Midbrain (tissue), 1 donor: ENCODE measurements around the gene MOCS1.

Experiments
- DNase-seq: peaks from one replicate; lab custom pipeline; 2025; lab: John Stamatoyannopoulos, UW

Gene MOCS1

DNA sequence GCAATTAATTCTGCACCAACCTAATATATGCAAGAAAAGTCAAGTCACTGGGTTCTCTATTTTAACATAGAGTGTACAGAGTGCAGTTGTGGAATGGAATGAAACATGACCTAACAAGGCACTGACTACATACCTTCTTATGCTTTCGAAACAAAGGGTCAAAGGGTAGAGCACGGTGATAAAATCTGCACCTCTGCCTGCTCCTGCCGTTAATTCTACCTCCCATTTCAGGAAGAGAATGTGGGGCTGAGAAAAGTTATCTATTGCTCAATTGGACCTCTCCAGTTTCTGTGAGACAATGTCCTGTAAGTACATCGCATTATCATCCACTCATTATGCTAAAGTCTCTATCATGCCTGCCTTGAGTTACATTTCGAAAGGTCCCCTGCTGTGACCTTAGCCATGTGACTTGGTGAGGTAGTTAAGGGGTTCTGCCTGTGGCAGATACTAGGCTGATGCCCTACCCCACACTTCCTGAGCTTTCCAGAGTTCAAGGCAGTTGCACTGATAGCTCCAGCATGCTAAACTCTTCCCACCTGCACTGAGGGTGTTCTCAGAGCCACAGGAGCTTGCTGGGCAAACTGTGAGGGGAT lies 14.0 kb upstream of the MOCS1 start:
- no peak for DNase-seq

DNA sequence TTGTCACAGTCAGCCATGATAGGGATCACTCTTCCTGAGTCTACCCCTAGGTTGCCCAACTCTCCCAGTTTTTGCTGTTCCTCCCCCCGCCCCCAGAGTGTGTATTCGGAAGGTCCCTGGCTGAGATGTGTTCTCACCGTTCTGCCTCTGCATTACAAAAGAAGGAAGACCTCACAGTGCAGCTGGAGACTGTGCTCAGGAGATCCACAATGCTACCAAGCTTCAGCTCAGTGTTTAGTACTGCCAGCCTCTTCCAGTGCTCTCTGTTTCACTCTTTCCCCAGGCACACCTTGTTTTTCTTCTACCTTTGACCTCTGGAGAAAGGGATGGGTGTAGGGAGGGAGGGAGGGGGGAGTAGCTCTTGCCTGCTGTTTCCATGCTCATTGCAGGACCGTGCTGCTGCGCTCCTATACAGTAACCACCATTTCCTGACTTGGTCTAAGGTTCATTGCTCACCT lies 13.4 kb upstream of the MOCS1 start:
- no peak for DNase-seq

DNA sequence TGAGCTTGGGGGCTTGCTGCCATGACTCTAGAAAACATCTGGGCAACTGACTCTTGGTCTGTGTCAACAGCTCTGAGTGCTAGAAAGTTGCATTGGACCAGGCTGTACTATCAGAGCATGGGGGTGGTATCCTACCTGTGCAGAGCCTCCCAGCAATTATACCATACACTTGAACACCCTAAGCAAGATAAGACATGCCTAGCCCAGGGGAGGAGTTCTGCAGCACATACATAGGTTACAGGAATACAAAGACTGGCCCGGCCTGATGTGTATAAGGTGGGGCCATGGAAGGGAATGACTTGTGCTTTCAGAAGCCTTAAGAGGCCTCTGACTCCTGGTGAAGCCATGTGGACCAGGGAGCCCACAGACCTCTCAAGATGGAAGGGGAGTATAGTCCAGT lies 11.4 kb upstream of the MOCS1 start:
- no peak for DNase-seq

DNA sequence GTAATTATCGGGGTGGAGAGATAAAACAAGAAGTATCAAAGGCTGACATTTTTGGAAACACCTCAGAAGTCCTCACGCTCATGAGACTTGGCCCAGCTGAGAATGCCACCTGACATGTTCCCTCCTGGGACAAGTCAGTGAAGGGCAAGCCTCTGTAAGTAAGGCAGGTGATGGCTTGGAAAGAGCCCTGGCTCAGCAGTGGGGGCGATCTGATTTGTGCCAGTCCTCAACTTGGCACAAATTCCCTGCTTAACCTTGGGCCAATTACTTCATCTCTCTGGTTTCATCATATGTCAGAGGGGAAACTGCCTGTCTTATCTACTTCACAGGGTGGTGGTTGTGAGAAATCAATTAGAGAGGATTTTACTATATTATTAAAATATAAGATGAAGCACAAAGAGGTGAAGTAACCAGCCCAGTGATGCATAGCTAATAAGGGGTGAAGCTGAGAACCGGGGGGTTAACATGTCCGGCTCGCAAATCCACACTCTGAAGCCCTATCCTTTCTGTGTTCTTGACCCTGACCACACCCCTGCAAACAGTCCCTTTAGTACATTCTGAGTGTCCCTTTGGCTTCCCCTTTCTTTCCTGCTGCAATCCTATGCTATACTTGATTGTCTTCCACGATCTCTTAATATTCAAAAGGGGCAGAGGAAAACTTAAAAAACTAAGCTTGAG lies 8.8 kb upstream of the MOCS1 start:
- no peak for DNase-seq

DNA sequence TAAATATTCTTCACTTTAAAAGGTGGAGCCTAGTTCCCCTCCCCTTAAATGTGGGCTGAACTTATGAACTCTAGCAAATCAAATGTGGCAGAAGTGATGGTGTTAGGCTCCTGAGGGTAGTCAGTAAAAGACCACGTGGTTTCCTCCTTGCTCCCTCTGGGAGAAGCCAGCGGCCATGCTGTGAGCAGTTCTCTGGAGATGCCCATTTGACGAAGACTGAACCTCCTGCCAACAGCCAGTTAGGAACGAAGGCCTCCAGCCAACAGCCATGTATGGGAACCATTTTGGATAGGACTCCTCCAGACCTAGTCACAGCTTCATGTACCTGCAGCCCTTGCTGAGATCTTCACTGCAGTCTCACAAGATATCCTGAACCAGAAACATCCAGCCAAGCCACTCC lies 7.6 kb upstream of the MOCS1 start:
- DNase-seq, result no peak

DNA sequence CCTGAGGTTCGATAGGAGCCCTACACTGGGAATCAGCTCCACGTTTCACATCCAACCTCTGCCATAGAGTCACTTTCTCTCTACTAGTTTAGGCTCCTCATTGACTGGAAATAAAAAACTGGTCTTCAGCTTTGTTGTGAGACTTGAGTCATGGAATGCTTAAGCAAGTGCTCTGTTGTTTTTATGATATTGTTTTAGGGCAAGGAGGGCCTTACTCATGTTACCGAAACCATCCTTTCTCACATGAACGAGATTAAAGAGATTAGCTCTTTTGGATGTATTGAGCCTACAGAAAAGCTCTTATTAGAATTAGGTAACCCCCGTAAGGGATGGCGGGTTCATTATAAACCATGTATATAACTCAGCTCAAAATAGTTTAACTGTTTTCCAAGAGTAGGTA lies 6.9 kb upstream of the MOCS1 start:
- DNase-seq, result no peak

DNA sequence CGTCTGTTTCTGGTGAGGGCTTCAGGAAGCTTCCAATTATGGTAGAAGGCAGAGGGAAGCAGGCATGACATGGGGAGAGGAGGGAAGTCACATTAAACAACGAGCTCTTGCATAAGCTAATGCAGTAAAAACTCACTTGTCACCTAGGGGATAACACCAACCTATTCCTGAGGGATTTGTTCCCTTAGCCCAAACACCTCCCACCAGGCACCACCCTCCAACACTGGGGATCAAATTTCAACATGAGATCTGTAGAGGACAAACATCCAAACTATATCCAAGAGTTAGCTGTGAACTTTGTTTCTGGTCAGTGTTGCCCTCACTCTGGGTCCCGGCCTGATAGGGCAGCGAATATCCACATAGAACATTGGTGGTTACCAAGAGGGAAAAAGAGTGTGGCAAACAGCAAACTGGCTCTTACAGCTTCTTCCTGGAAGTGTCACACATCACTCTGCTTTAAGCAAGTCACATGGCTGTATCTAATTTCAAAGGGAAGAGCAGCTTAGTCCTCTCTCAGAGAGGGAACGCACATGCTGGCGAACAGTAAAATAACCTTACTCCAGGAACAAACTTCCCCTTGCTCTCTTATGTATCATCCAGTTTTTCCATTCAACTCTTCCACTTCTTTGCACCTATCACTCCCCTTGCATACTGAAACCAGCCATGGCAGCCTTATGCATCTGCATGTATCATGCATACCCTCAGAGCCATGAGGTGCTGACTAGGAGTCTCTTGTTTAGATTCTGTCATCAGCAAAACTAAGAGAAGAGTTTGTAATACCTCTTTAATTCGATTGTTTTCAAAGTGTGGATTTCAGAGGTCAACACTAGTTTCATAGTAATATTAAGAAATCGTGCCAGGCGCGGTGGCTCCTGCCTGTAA lies 4.8 kb upstream of the MOCS1 start:
- no peak for DNase-seq

DNA sequence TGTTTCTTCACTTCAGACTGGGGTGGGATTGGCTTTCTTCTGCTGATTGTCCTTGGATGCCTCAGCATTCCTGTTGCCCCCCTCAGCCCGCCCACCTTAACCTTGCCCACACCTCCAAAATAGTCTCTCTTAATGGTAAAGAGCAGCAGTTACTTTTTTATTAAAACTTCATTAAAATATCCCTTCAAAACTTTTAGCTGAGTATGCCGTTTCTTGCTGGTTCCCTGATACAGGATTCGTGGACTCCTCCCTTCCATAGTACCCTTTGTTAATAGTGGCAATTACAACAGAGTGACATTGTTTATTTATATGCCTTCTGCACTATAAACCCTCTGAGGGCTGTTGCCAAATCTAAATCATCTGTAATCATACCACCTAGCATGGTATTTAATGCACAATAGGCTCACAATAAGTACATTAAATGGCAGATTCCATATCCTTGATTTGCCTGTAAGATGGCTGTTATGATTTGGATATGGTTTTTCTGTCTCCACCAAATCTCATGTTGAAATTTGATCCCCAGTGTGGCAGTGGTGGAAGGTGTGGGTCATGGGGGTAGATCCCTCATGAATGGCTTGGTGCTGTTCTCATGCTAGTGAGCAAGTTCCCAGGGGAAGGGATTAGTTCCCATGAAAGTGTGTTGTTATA lies 3.5 kb upstream of the MOCS1 start:
- DNase-seq, result no peak

DNA sequence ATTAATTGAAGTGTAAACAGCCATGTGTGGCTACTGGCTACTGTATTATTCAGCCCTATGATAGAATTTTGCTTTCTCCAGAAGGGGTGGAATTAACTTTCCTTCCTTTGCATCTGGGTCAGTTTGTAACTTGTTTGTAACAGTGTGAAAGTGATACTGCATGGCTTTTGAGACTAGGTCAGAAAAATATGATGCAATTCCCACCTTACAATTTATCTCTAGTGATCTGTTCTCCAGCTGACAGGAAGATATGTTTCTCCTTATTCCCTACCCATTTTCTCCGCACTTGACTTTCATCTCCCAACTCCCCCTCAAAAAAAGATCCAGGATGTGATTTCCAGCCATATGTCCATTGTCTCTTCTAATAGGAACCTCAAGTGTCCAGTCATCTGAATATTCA lies 2.6 kb upstream of the MOCS1 start:
- no peak for DNase-seq

DNA sequence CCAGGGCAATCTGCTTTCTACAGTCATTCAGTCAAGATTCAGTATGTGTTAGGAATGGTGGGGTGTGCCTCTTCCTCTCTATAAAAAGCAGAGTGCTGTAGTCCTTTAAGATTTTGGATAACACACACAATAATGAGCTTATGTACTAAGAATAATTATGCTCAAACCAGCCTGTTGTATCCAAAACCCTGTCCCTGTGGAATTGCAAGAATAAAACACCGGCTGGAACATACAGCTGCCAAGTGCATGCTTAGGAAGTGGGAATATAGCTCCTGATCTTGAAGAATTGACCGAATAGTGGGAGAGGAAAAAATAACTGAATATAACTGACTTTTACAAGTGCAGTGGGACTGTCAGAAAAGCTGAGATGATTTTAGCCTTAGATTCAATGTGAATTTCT lies 979 bp upstream of the MOCS1 start:
- no peak for DNase-seq

DNA sequence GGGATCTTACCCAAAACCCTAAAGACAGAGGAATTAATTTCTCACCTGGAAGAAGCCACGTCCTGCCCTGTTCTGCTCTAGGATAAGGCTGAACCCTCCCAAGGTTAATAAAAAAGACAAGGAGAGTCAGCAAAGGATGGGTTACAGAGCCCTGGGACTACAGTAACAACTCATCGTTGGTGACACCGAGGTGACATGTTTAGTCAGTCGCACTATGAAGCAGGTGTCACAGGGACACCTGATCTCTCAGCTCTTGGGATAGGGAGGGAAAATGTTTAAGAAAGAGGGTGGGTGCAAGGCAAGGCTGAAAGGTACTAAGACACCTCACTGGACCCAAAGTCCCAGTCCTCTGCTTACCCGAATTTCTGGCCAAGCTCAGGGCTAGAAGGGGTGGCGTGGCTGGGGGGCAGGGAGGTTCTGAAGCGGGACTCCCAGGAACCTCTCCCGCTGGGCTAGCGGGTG lies 562 bp downstream of the MOCS1 start:
- no peak for DNase-seq

DNA sequence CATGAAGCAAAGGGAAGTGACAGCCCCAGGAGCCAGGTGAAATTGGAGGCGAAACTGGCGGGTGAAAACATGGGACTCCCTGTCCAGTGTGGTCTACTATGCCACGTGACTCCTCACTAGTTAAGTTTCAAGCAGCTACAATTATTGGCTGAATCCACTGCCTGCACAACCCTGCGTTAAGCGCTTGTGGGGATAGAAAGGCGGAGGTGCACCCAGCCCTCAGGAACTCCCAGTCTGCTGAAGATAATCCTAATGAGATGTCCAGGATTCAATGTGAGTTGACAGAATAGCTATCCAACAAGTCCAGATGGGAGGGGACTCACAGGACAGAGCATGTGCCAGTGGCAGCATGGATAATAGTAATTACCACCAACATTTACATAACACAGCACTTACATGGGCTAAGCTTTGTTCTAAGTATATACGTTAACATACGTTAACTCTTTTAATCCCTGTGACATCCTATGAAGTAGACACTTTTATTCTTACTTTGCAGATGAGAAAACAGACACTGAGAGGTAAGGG lies 1.8 kb downstream of the MOCS1 start:
- DNase-seq, result no peak

DNA sequence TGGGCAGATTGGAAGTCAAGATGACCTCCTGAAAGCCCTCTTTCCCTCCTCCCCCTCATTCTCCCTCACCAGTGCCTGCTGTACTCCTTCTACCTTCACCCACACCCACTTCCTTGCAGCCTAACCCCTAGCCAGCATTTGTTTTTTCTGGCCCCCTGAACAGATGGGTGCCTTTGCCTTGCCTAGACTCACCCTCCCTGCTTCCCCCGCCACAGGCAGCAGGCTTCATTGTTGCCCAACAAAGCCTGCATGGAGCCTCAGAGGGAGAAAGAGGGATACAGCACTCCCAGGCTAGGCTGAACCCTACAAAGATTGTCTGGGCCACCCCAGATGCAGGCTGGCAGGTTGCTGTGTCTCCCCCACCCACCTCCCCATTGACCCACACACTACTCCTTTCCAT lies 2.7 kb downstream of the MOCS1 start:
- DNase-seq, result peak; percentile 19

DNA sequence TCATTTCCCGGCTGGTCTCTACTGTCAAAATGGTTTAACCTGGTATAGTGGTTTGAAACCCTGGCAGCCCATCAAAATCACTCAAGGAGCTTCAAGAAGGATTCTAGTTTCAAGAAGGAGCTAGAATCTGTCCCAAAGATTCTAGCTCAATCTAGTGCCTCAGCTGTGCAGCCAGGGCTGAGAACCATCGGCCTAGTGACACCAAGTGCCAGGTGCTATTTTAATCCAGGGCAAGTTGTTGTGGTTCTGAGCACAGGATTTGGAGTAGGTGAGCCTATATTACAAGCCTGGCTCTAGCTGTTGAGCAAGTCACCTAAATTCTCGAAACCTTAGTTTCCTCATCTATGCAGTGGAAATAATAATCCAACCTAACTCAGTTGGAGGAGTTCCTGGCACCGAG lies 3.7 kb downstream of the MOCS1 start:
- DNase-seq, result no peak

DNA sequence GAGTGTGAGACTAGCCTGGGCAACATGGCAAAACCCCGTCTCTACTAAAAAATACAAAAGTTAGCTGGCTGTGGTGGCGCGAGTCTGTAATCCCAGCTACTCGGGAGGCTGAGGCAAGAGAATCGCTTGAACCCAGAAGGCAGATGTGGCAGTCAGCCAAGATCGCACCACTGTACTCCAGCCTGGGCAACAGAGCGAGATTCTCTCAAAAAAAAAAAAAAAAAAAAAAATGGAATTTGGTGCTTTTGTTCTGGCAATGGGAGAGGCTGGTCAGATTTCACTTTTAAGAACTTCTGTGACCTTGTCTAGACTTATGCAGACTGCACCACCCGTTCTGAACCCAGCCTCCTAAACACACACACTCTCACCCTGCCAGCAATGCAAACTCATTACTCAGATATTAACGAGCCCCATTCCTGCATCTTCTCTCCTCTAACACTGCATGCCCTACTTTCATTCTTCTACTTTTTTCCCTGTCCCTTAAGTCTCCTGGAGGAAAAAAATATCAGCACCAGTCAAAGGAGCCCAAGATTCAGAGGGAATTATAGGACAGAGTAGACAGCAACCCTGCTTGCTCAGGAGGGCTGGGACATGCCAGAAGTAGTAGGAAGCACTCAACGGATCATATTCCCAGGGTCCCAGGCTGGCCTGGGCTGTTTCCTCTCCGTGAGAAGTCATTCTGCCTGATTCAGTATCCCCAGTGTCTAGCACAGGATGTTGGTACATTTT lies 4.4 kb downstream of the MOCS1 start:
- DNase-seq, result no peak

DNA sequence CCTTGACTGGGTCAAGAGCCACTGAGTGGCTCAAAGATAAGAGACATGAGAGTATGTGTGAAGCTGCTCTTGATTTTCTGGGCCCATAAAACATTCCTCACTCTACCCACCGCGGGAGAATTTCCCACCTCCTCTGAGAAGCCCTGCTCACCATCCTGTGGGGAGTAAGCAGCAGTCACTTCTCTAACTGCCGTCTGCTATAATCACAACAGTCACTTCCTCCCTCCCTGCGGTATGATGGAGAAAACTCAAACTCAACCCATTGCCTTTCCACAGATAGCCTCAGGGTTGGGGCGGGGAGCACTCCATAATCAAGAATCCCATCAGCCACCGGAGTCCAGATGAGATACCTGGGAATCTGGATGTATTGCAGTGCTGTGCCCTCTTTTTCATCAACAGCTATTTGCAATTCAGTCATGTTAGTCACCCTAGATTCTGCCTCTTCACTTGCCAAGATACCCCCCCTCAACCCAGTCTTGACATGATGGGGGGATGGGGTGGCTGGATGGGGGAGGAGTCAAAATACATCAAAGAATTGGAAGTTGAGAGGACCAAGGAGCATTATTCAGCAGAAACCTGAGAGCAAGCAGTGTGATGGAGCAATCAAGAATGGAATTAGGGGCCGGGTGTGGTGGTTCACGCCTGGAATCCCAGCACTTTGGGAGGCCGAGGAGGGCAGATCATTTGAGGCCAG lies 5.1 kb downstream of the MOCS1 start:
- no peak for DNase-seq

DNA sequence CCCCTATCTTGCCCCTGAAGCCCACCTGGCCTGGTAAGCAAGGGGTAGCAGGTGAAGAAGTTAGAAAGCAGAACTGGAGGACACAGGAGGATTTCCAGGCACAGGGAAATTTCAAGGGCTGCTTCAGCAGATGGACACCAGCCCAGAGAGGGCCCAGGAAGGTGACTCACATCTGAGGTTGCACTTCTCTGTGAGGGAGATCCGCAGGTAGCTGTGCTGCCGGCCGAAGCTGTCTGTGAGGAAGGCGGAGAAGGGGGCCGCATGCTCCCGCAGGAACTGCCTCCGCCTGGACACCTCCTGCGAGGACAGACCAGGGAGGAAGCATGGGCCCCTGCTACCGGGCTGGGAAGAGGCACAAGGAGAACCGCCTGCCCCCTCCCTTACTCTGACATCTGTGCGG lies 7.1 kb downstream of the MOCS1 start:
- DNase-seq, result no peak

DNA sequence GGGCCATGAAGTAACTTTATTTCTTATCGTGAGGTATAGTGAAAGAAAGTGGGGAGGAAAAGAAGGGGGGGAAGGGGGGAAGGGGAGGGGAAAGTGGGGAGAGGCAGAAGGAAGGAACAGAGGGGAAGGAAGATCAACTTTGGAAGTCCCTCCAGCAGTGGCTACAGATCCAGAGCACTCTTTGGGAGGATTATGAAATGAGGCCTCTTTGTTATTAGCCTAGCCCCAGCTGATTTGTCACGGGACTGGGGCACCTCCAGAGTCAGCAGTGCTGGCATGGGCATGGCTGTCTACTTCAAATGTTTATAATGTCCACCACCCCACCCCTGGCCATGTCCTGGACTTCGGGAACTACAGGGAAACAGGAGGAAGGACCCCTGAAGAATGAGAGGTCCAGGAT lies 7.6 kb downstream of the MOCS1 start:
- DNase-seq, result no peak

DNA sequence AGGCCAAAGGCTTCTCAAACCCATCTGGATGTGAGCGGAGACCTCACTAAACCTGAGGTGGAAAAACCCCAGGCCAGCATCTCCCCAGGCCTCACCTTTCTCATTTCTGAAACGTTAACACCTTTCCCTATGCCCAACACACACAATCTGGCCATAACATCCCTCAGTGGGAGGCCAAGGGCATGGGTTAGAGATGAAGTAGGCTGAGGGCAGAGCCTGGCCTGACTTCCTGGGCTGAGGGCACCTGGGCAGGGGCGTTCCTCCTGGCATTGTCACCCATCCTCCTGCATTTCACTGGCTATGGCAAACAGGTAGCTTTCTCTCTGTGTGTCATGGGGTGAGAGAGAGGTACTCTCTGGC lies 8.4 kb downstream of the MOCS1 start:
- no peak for DNase-seq

DNA sequence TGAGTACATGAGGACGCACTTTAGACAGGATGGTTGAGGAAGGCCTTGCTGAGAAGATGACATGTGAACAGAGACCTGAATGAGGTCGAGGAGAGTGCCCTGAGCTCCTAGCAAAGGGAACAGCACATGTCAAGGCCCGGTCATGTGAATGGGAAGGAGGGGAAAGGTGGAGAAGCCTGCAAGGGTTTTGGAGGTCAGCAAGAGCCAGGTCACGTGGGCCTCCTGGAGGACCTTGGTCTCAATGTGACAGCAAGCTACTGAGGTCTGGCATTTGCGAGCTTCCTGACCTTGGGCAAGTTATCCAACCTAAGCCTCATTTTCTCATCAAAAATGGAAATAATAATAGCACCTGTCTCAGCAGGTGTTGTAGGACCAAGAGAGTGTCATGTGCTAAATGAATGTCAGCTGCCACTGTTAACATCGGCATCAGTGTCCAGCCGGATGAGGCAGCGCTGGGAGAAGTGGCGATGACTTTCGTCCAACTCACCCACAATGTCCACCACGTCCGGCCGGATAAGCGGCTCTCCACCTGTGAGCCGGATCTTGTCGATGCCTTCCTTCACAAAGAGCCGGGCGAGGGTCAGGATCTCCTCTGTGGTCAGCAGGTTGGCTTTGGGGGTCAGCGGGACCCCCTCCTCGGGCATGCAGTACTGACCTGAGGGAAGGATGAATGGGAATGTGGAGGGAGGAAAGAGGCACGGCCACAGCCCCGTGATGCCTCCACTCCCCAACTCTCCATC lies 8.9 kb downstream of the MOCS1 start:
- DNase-seq, result no peak
